GM21423 (cell line): ENCODE measurements around the gene MRPL30.
"Not testable (repeated sequence)": the region's sequence is repeated elsewhere in the genome, so short reads cannot be mapped to it uniquely, and the experiment has no call there.

ENCODE experiments used
- ATAC-seq: cut with Tn5 transposase; IDR thresholded peaks from one replicate; pipeline ENCODE4 v1.9.1; 2021; ENCODE audit warnings: mild to moderate bottlenecking, moderate library complexity; ENCODE audit not compliant: unreplicated experiment

Gene MRPL30

DNA sequence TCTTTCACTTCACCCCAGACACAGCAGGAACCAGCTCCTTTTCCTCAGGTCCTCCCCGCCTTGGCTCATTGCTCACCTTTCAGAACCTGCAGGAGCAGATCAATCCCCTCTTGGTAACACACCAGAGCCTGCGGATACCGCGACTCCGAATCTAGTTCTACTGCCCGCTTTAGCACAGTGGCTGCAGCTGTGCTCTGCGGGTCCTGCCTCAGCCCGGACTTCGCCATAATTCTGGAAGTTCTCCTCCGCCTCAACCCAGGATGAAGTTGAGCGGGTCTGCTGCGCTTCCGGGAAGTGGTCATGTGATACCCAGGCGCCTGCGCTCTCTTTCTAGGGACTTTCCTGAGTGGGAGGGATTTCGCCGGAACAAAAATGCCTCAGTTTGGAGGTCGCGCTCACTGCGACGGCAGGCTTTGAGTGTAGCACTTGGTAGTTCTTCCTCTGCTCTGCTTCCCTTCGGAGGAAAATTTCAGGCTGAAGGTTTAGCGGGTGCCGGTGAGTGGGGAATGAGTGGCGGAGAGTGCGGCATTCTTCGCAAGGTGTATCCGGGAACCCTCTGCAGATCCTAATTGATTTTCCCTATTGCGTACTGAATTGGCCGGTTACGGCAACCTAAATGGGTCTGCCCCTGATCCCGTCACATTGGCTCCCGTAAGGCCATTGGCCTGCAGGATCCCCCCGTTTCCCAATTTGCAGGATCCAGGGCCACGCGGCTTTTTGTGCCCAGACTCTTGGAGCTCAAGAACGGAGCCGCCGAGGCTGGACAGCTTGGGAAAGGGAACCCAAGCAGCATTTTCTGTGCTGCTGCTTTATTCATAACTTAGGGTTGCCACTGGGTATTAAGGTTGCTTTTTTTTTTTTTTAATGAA is at the start of gene MRPL30, which contains the start of gene MITD1:
MRPL30 (plus strand) TSS at position 430 of the 869 bp plus-strand sequence. CDS start 5,020 bp downstream, outside the sequence.
MITD1 (minus strand) TSS at position 304 of the 869 bp plus-strand sequence; CDS start at position 227, 77 bp downstream.
- peak; percentile 93 for ATAC-seq

GRCh38 chr2:99135044-99135556 is 45.9 kb upstream of the MRPL30 start:
- not testable (repeated sequence) for ATAC-seq

DNA sequence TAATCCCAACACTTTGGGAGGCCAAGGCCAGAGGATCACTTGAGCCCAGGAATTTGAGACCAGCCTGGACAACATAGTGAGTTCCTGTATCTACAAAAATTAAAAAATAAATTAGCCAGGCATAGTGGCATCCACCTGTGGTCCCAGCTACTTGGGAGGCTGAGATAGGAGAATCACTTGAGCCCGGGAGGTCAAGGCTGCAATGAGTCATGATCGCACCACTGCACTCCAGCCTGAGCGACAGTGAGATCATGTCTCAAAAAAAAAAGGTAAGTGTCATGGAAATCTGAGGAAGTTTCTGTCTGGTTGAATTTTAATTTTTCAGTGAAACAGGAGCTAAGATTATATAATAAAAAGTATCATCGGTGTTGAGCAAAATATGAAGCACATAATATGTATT is 42.0 kb upstream of the MRPL30 start:
- ATAC-seq: no peak

GRCh38 chr2:99140056-99140859 is 40.7 kb upstream of the MRPL30 start:
- ATAC-seq: no peak

DNA sequence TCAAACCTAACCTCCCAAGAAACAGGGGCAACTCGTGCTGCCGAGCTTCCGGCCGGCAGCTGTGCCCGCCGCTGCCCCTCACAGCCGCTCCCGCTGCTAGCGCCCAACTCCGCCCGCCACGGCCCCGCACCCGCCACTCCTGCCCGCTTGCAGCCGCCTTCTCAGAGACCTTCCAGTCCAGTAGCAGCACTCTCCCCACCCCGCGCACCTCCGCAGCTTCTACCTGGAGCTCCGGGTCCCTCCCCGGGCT is 40.2 kb upstream of the MRPL30 start:
- peak; percentile 23 for ATAC-seq

DNA sequence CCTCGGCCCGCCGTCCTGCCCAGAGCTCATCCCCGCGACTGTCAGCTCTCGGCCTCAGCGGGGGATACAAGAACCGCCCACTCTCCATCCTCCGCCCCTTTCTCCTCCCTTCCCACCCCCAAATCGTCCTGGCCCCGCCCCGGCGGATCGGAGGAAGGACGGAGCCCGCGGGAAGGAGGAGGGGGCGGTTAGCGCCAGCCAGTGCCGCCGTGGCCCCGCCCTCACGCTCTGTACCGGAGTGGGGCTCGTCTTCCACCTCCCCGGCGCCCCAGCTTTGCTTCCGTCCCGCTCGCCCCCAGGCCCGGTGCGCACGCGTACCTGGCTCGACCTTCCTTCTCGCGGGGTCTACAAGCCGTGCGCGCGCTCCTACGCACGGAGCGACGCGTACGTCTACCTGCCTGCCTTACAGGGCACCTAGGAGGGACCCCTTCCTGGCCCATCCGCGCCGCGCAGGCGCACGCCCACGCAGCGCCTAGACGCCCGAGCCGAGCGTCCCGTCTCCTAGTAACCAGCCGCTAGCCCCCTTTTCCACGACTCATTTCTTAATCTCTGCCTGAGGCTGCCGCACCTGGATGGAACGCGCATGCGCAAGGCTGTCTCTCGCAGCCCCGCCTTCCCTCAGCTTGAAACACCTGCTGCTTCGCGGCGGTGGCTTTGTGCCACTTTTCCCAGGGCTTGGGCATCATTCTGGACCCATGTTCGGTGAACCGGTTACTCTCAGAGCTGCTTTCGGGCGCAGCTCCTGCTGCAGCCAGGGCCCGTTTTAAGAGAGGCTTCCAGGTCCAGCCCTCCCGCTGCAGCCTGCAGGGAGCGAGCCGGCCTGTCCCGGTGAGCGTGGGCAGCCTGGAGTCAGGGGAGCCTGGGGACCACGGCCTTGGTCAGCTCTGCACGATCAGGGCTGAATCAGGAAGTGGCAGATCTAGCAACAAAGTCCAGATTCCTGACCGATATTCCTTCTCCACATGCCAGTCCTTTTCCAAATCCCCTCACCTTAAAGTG is 39.6 kb upstream of the MRPL30 start, which contains the start of gene C2orf15:
C2orf15 (plus strand) TSS at position 598 of the 999 bp plus-strand sequence. CDS start 8,852 bp downstream, outside the sequence.
- ATAC-seq: peak; percentile 88

- no peak for ATAC-seq
Observed at GRCh38 chr2:99150706-99151105, 30.3 kb upstream of the MRPL30 start.

DNA sequence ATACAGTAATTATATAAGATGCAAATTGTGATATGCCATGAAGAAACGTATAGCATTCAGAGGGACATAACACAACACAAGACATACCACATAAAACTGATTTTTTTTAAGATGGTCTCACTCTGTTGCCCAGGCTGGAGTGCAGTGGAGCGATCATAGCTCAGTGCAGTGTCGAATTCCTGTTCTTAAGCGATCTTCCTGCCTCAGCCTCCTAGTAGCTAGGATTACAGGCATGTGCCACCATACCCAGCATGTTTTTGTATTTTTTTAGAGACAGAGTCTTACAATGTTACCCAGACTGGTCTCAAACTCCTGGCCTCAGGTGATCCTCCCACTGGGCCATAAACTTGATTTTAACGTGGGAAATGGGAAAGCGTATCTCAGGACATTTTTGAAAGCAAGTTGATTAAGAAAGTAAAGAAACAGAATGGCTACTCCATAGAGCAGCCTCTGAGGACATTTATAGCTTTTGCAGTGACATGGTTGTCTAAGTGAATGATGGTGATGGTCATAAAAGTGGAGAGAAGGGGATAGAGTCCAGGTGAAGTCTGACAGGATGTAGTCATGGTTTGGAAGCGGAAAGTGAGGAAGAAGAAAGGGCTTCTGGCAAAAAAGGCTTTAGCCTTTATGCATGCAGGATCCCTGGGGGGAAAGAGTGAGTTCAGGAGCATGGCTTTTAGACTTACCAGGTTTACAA is 28.6 kb upstream of the MRPL30 start:
- ATAC-seq: no peak

- no peak for ATAC-seq
Observed at GRCh38 chr2:99153921-99154604, 26.9 kb upstream of the MRPL30 start.

- peak; percentile 92 for ATAC-seq
Observed at GRCh38 chr2:99154643-99155536, 26.1 kb upstream of the MRPL30 start, which contains the start of the genes LIPT1 and TSGA10. Gene LIPT1 (plus strand): TSS chr2:99154967. CDS start chr2:99161958, 6,991 bp downstream. Gene TSGA10 (minus strand): TSS chr2:99154942. CDS start chr2:99109439, 45,503 bp downstream.

GRCh38 chr2:99156891-99157290 is 24.1 kb upstream of the MRPL30 start:
- no peak for ATAC-seq

- ATAC-seq: no peak
Observed at GRCh38 chr2:99158599-99158998, 22.4 kb upstream of the MRPL30 start.

- ATAC-seq: no peak
Observed at GRCh38 chr2:99159594-99159993, 21.4 kb upstream of the MRPL30 start.

DNA sequence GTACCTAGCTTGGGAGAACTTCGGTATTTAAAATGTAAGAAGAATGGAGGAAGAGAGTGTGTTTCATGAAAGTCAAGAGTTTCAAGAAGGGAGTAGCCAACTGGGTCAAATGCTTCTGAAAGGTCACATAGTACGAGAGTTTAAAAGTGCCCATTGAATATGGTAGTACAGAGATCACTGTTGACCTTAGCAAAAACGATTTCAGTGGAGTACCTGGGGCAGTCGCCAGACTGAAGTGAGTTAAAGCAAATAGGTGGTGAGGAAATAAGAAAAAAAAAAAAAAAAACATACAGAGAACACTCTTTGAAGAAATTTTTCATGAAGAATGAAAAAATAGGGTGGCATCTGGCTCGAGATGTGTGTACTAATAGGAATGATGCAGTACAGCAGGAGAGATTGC is 14.8 kb upstream of the MRPL30 start:
- no peak for ATAC-seq

- no peak for ATAC-seq
Observed at GRCh38 chr2:99169534-99169933, 11.4 kb upstream of the MRPL30 start.

- no peak for ATAC-seq
Observed at GRCh38 chr2:99171377-99172140, 9.4 kb upstream of the MRPL30 start.

- ATAC-seq: no peak
Observed at GRCh38 chr2:99181624-99182000, 628 bp downstream of the MRPL30 start.
